ENCODE data around the gene TOMM40.
"Not testable (repeated sequence)": the region's sequence is repeated elsewhere in the genome, so short reads cannot be mapped to it uniquely, and the experiment has no call there.

TOMM40 gene

GRCh38 chr19:44872661-44873060 lies 18.4 kb upstream of the TOMM40 start:
- no peak for DNase-seq

- no peak for DNase-seq
These were observed 16.7 kb upstream of the TOMM40 start for GRCh38 chr19:44874317-44874716.

GRCh38 chr19:44875666-44876451 lies 15.2 kb upstream of the TOMM40 start:
- no peak for DNase-seq

GRCh38 chr19:44876930-44877535 lies 14.0 kb upstream of the TOMM40 start:
- DNase-seq: no peak

GRCh38 chr19:44878120-44878865 lies 12.8 kb upstream of the TOMM40 start:
- no peak for DNase-seq

GRCh38 chr19:44879309-44880065 lies 11.6 kb upstream of the TOMM40 start:
- no peak for DNase-seq

GRCh38 chr19:44882063-44882462 lies 9.0 kb upstream of the TOMM40 start:
- DNase-seq: no peak

GRCh38 chr19:44882619-44883397 lies 8.2 kb upstream of the TOMM40 start:
- DNase-seq: not testable (repeated sequence)

GRCh38 chr19:44883922-44884321 lies 7.1 kb upstream of the TOMM40 start:
- no peak for DNase-seq

- DNase-seq: no peak
These were observed 6.5 kb upstream of the TOMM40 start for GRCh38 chr19:44884566-44884965.

GRCh38 chr19:44886141-44886540 lies 4.9 kb upstream of the TOMM40 start:
- no peak for DNase-seq

- DNase-seq: no peak
These were observed 3.4 kb upstream of the TOMM40 start for GRCh38 chr19:44887648-44888047.

- not testable (repeated sequence) for DNase-seq
These were observed 2.7 kb upstream of the TOMM40 start for GRCh38 chr19:44888335-44888734.

- DNase-seq: no peak
These were observed 1.2 kb upstream of the TOMM40 start for GRCh38 chr19:44889830-44890365.

- DNase-seq: no peak
These were observed 563 bp upstream of the TOMM40 start for GRCh38 chr19:44890366-44891015.

- no peak for DNase-seq
These were observed 1.9 kb downstream of the TOMM40 start for GRCh38 chr19:44892932-44893331.

- no peak for DNase-seq
These were observed 2.4 kb downstream of the TOMM40 start for GRCh38 chr19:44893332-44894051.

- no peak for DNase-seq
These were observed 3.0 kb downstream of the TOMM40 start for GRCh38 chr19:44894052-44894400.

- DNase-seq: no peak
These were observed 3.9 kb downstream of the TOMM40 start for GRCh38 chr19:44894946-44895345.

- DNase-seq: no peak
These were observed 6.8 kb downstream of the TOMM40 start for GRCh38 chr19:44897835-44898234.

Data from CD4-positive, alpha-beta T cell treated with Interleukin-12 subunit alpha and Interleukin-12 subunit beta, for 1 hour (primary cell).